Chondrocyte (in vitro differentiated cells): Measurements from ENCODE around the gene SUN5. TPM values are rescaled to one million over a fixed set of nuclear protein-coding genes. Genes with fewer than 3 reads are reported as not detected.
A peak's percentile ranks its signal among the peaks of the same experiment; 100 is the strongest.

Experiments used
- DNase-seq: peaks from one replicate; pipeline ENCODE4 v3.0.0; 2021; ENCODE audit warnings: mixed read lengths, low spot score
- H3K27ac Mint-ChIP-seq: one replicate; pipeline ENCODE4 v1.8.0; 2021; ENCODE audit warnings: mild to moderate bottlenecking, moderate library complexity, mixed read lengths; ENCODE audit not compliant: unreplicated experiment
- H3K27me3 Mint-ChIP-seq: 2 replicates; pipeline ENCODE4 v1.8.0; 2021; ENCODE audit warnings: low read depth, mixed read lengths
- H3K36me3 Mint-ChIP-seq: 2 replicates; pipeline ENCODE4 v1.8.0; 2021; ENCODE audit warnings: low read depth, mixed read lengths
- H3K4me1 Mint-ChIP-seq: 2 replicates; pipeline ENCODE4 v1.8.0; 2021; ENCODE audit warnings: low read depth, mild to moderate bottlenecking, mixed read lengths
- H3K4me3 Mint-ChIP-seq: one replicate; pipeline ENCODE4 v1.8.0; 2021; ENCODE audit warnings: mild to moderate bottlenecking, moderate library complexity, mixed read lengths; ENCODE audit not compliant: unreplicated experiment
- H3K9me3 Mint-ChIP-seq: 2 replicates; pipeline ENCODE4 v1.8.0; 2021; ENCODE audit warnings: low read depth, mixed read lengths
- total RNA-seq: library from RNA; stranded (reverse); gene quantifications from 3 replicates; pipeline ENCODE4 v1.2.1, GENCODE V29; 2021
- TF ChIP-seq, protein P1 (sequence below): fragments of 200-600 bp; sonication (generic); IDR thresholded peaks from 2 replicates; pipeline ENCODE4 v1.5.0; 2021; ENCODE audit warnings: antibody characterized with exemption, mild to moderate bottlenecking, moderate library complexity

Gene SUN5
- total RNA-seq, 1 donor from 2014 or later = not detected

DNA sequence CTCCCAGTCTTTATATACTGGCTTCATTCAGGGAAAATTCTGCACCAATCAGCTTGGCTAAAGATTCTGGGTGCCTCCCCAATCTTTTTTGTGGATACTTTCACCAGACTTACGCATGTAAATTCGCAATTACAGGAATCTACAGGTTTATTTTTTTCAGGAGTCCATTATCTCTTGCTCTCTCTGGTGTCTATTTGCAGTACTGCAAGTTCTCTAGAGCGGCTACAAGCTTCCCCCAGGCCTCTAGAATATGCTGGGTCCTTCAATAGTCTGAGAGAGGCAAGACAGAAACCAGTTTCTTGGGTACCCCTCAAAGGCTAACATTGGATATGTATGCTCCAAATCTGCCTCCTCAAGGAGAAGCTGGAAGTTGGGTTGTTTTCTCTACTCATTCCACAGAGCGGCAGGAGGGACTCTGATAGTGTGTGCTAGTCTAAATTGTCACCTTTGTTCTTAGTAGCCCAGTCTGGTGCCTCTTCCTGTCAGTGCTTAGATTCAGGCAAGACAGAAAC is 58.5 kb downstream of the SUN5 start:
- Mint-ChIP-seq H3K27ac (no peak overlapping the region), H3K4me3 (no peak overlapping the region), H3K27me3 (peaks cover 53% of the 10 kb centered on the region), H3K9me3 (peaks cover 15% of the 10 kb centered on the region), H3K4me1 (no peaks in the 10 kb centered on the region), H3K36me3 (peaks cover 4% of the 10 kb centered on the region)
- DNase-seq = no peak
- TF ChIP-seq, protein P1, sequence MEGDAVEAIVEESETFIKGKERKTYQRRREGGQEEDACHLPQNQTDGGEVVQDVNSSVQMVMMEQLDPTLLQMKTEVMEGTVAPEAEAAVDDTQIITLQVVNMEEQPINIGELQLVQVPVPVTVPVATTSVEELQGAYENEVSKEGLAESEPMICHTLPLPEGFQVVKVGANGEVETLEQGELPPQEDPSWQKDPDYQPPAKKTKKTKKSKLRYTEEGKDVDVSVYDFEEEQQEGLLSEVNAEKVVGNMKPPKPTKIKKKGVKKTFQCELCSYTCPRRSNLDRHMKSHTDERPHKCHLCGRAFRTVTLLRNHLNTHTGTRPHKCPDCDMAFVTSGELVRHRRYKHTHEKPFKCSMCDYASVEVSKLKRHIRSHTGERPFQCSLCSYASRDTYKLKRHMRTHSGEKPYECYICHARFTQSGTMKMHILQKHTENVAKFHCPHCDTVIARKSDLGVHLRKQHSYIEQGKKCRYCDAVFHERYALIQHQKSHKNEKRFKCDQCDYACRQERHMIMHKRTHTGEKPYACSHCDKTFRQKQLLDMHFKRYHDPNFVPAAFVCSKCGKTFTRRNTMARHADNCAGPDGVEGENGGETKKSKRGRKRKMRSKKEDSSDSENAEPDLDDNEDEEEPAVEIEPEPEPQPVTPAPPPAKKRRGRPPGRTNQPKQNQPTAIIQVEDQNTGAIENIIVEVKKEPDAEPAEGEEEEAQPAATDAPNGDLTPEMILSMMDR = peak; percentile 77

DNA sequence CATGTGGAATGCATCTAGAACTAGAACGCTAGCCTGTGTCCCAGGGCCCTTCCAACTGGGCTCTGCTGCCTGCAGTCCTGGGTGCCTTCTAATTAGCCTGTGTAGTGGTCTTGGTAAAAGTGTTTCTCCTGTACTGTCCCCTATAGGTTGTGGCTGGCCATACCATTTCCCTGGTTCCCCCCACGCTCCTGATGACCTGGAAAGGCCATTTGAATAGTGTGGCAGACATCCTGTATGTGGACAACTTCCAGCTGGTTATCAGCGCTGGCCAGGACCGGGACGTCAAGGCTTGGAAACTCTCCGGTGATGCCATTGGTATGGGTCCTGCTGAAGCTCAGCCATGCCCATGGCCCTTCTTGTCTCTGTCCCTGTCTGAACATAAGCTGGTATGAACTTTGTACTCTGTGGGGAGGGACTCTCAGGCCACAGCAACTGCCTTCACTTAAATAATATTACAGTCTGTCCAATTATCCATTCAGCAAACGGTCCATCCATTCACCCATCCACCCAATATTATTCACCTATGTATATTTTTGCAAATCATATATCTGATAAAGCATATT is 60.7 kb downstream of the SUN5 start:
- no peak overlapping the region for H3K4me3 Mint-ChIP-seq
- no peaks in the 10 kb centered on the region for H3K4me1 Mint-ChIP-seq
- peaks cover 34% of the 10 kb centered on the region for H3K27me3 Mint-ChIP-seq
- DNase-seq = no peak
- no peak overlapping the region for H3K27ac Mint-ChIP-seq
- peaks cover 8% of the 10 kb centered on the region for H3K36me3 Mint-ChIP-seq
- TF ChIP-seq, protein P1 = no peak
- peaks cover 15% of the 10 kb centered on the region for H3K9me3 Mint-ChIP-seq

DNA sequence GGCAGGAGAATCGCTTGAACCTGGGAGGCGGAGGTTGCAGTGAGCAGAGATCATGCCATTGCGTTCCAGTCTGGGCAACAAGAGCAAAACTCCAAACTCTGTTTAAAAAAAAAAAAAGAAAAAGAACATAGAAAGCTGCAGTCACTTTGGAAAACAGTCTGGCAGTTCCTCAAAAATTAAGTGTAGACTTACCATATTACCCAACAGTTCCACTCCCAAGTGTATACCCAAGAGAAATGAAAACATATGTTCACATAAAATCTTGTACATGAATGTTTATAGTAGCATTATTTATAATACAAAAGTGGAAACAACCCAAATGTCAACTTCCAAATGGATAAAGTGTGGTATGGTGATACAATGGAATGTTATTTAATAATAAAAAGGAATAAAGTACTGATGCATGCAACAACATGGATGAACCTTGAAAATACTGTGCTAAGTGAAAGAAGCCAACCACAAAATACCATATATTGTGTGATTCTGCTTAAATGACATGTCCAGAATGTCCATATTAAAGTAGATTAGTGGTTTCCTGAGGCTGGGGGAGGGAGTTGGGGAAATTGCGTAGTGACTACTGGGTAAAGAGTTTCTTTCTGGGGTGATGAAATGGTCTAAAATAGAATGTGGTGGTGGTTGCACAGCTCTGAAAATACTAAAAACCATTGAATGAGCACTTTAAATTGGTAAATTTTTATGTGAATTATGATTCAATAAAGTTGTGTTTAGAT is 62.9 kb downstream of the SUN5 start:
- Mint-ChIP-seq H3K4me1 (no peaks in the 10 kb centered on the region), H3K27ac (no peak overlapping the region), H3K9me3 (peaks cover 24% of the 10 kb centered on the region), H3K27me3 (peaks cover 23% of the 10 kb centered on the region), H3K4me3 (no peak overlapping the region), H3K36me3 (peaks cover 8% of the 10 kb centered on the region)
- no peak for DNase-seq
- TF ChIP-seq, protein P1 = no peak

DNA sequence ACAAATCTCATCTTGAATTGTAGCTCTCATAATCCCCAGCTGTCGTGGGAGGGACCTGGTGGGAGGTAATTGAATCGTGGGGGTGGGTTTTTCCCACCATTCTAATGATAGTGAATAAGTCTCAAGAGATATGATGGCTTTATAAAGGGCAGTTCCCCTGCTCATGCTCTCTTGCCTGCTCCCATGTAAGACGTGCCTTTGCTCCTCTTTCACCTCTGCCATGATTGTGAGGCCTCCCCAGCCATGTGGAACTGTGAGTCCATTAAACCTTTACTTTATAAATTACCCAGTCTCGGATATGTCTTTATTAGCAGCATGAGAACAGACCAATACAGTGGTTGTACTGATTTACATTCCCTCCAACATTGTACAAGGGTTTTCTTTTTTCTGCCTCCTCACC is 69.7 kb downstream of the SUN5 start:
- TF ChIP-seq, protein P1 = no peak
- Mint-ChIP-seq H3K4me3 (no peak overlapping the region), H3K36me3 (peaks cover 1% of the 10 kb centered on the region), H3K4me1 (no peaks in the 10 kb centered on the region), H3K27ac (no peak overlapping the region), H3K9me3 (peaks cover 12% of the 10 kb centered on the region), H3K27me3 (peaks cover 10% of the 10 kb centered on the region)
- DNase-seq = no peak

Other genes starting within 250 kb of the SUN5 start
- 2.0 to 4.8 TPM (median 4.7 TPM) in 3 replicates for gene DNMT3B, start 242.0 kb downstream of the SUN5 start, total RNA-seq
- gene MAPRE1, start 184.5 kb downstream of the SUN5 start, total RNA-seq = 121 to 177 TPM (median 176 TPM) in 3 replicates
- 0.32 to 0.67 TPM (median 0.51 TPM) in 3 replicates for gene EFCAB8, start 145.5 kb downstream of the SUN5 start, total RNA-seq
- gene BPIFB2, start 3.3 kb upstream of the SUN5 start, total RNA-seq = not detected in 3 replicates
- gene BPIFB6, start 27.2 kb upstream of the SUN5 start, total RNA-seq = not detected in 3 replicates
- gene BPIFB3, start 49.5 kb upstream of the SUN5 start, total RNA-seq = not detected in 3 replicates
- not detected in 3 replicates for gene BPIFB4, start 75.2 kb upstream of the SUN5 start, total RNA-seq
- gene BPIFA2, start 163.7 kb upstream of the SUN5 start, total RNA-seq = not detected in 3 replicates
- gene BPIFA3, start 212.9 kb upstream of the SUN5 start, total RNA-seq = not detected in 3 replicates
- gene BPIFA1, start 231.6 kb upstream of the SUN5 start, total RNA-seq = not detected in 3 replicates